Endothelial cell of umbilical vein (primary cell): Measurements from ENCODE around the gene SVIP. TPM values are rescaled to one million over a fixed set of nuclear protein-coding genes. Genes with fewer than 3 reads are reported as not detected.
A peak's percentile ranks its signal among the peaks of the same experiment; 100 is the strongest.

ENCODE experiments used
- BruUV-seq: library from RNA; stranded (reverse); fragments of 400-500 nt; replicated peaks from 2 replicates; lab custom pipeline; 2021; lab: Mats Ljungman, UMichigan
- CTCF ChIA-PET: fragments of 300-600, 350-600 bp; sonication (Branson Sonifier 250); formaldehyde crosslinking; loops from one replicate; lab custom pipeline; 2021; ENCODE audit warnings: antibody characterized with exemption, inconsistent platforms; lab: Charles Lee
- POLR2A ChIA-PET: fragments of 300-600, 350-600 bp; sonication (Branson Sonifier 250); formaldehyde crosslinking; loops from one replicate; lab custom pipeline; 2021; ENCODE audit warnings: antibody characterized with exemption, inconsistent platforms; lab: Charles Lee
- DNase-seq: peaks from one replicate; pipeline ENCODE4 v3.0.0-alpha.2; 2011; ENCODE audit warnings: low read depth, low spot score
- FAIRE-seq: peaks from 2 replicates; lab custom pipeline; 2011; peaks lifted over from hg19 to GRCh38; lab: Jason Lieb, UNC
- H2AFZ ChIP-seq: 2 replicates; pipeline ENCODE4 v1.6.0; 2012; ENCODE audit warnings: low read depth, low read length, control low read depth, inconsistent platforms
- H3K27ac ChIP-seq: 2 replicates; pipeline ENCODE4 v1.5.1; 2011; ENCODE audit warnings: low read depth, mild to moderate bottlenecking, control low read depth, low read length, moderate library complexity; ENCODE audit not compliant: insufficient read depth
- H3K27me3 ChIP-seq, 2 experiments: 2 replicates each; pipeline versions ENCODE4 v1.6.0 to v1.6.1; 2011; ENCODE audit warnings: low read length in 2 of 2, mixed read lengths in 1 of 2; ENCODE audit not compliant: control insufficient read depth in 2 of 2, insufficient read depth in 2 of 2
- H3K36me3 ChIP-seq, 2 experiments: 2 replicates in 1 of 2; 3 replicates in 1 of 2; pipeline ENCODE4 v1.5.1; 2011; ENCODE audit warnings: low read length in 2 of 2, mild to moderate bottlenecking in 1 of 2, moderate library complexity in 1 of 2; ENCODE audit not compliant: control insufficient read depth in 2 of 2, insufficient read depth in 2 of 2; ENCODE audit errors: extremely low read depth in 1 of 2
- H3K4me1 ChIP-seq: 3 replicates; pipeline ENCODE4 v1.5.1; 2011; ENCODE audit warnings: mild to moderate bottlenecking, low read length; ENCODE audit not compliant: control insufficient read depth, insufficient read depth; ENCODE audit errors: extremely low read depth
- H3K4me2 ChIP-seq: 2 replicates; pipeline ENCODE4 v1.6.1; 2011; ENCODE audit warnings: low read length, control low read depth, mixed read lengths; ENCODE audit not compliant: insufficient read depth
- H3K4me3 ChIP-seq, 3 experiments: fragments of 200-600 bp in 1 of 3; sonication (generic), shearing (Covaris generic) in 1 of 3; replicated peaks in 1 of 3; 2 replicates each; pipeline ENCODE4 v1.5.1; 2011 to 2016; ENCODE audit warnings: control low read depth in 3 of 3, low read length in 3 of 3, mild to moderate bottlenecking in 2 of 3, inconsistent platforms in 1 of 3, low read depth in 1 of 3, moderate library complexity in 1 of 3; ENCODE audit not compliant: insufficient read depth in 1 of 3
- H3K79me2 ChIP-seq: 2 replicates; pipeline ENCODE4 v1.6.0; 2012; ENCODE audit warnings: low read length, inconsistent platforms; ENCODE audit not compliant: control insufficient read depth, insufficient read depth
- H3K9ac ChIP-seq: replicated peaks from 2 replicates; pipeline ENCODE3; 2011; ENCODE audit warnings: low read length, control low read depth; ENCODE audit not compliant: insufficient read depth; ENCODE audit errors: extremely low read depth
- H3K9me1 ChIP-seq: replicated peaks from 3 replicates; pipeline ENCODE4 v1.6.0; 2011; ENCODE audit warnings: mild to moderate bottlenecking, low read length; ENCODE audit not compliant: control insufficient read depth, insufficient read depth; ENCODE audit errors: extremely low read depth
- H3K9me3 ChIP-seq: replicated peaks from 2 replicates; pipeline ENCODE4 v1.5.1; 2012; ENCODE audit warnings: low read length, inconsistent platforms; ENCODE audit not compliant: control insufficient read depth, insufficient read depth
- H4K20me1 ChIP-seq: replicated peaks from 2 replicates; pipeline ENCODE3; 2011; ENCODE audit warnings: mild to moderate bottlenecking, low read length; ENCODE audit not compliant: control insufficient read depth, insufficient read depth; ENCODE audit errors: extremely low read depth
- CTCF ChIP-seq, 2 donors: IDR thresholded peaks; 1 replicate in 1 of 2; 2 replicates in 1 of 2; pipeline ENCODE4 v1.5.1; 2011; ENCODE audit warnings: low read length in 2 of 2, mild to moderate bottlenecking in 2 of 2, moderate library complexity in 2 of 2, control low read depth in 1 of 2, inconsistent platforms in 1 of 2, low read depth in 1 of 2; ENCODE audit not compliant: insufficient read depth in 1 of 2; ENCODE audit errors: extremely low read depth in 1 of 2
- EZH2 ChIP-seq: IDR thresholded peaks from 2 replicates; pipeline ENCODE4 v1.6.1; 2012; ENCODE audit warnings: borderline replicate concordance, low read depth, mild to moderate bottlenecking, moderate library complexity, low read length, inconsistent platforms; ENCODE audit not compliant: severe bottlenecking
- FOS ChIP-seq: IDR thresholded peaks from 2 replicates; pipeline ENCODE4 v1.6.1; 2011; ENCODE audit warnings: mild to moderate bottlenecking, low read length, moderate library complexity, borderline replicate concordance; ENCODE audit not compliant: insufficient read depth
- GATA2 ChIP-seq: IDR thresholded peaks from 2 replicates; pipeline ENCODE4 v1.7.0; 2011; ENCODE audit warnings: low read depth, mild to moderate bottlenecking, moderate library complexity, mixed read lengths, low read length; ENCODE audit not compliant: insufficient read length, insufficient read depth
- JUN ChIP-seq: IDR thresholded peaks from 2 replicates; pipeline ENCODE4 v1.6.1; 2011; ENCODE audit warnings: borderline replicate concordance, low read depth; ENCODE audit not compliant: insufficient read length, insufficient read depth
- MAX ChIP-seq: IDR thresholded peaks from 2 replicates; pipeline ENCODE4 v1.6.1; 2011; ENCODE audit not compliant: insufficient read depth, insufficient read length
- MYC ChIP-seq: IDR thresholded peaks from one replicate; pipeline ENCODE4 v1.6.1; 2011; ENCODE audit warnings: mild to moderate bottlenecking, low read depth, low read length
- POLR2A ChIP-seq: IDR thresholded peaks from 2 replicates; pipeline ENCODE4 v1.6.1; 2012; ENCODE audit warnings: low read depth, mild to moderate bottlenecking, control low read depth, low read length
- POLR2AphosphoS5 ChIP-seq: IDR thresholded peaks from 2 replicates; pipeline ENCODE4 v1.6.1; 2012; ENCODE audit warnings: low read depth, mild to moderate bottlenecking, control low read depth, low read length, moderate library complexity; ENCODE audit not compliant: insufficient read depth
- dilution Hi-C: fragments of 300-500 bp; cut with MboI; formaldehyde crosslinking; loops from one replicate; pipeline ENCODE4 v1.15.0; 2019; ENCODE audit warnings: low sequenced_read_pairs; ENCODE audit not compliant: extremely low pct_ligation_motif_present
- intact Hi-C: fragments of 100-400 bp; cut with micrococcal nuclease; formaldehyde crosslinking; loops from one replicate; pipeline ENCODE4 v1.10.0; 2022
- polyA plus RNA-seq, 4 experiments: library from polyadenylated mRNA; depleted of rRNA in 3 of 4; stranded (reverse) in 3 of 4; unstranded in 1 of 4; fragments of >200 nt; gene quantifications; 2 replicates each; pipeline versions ENCODE4 v1.2.1 to v1.2.3, GENCODE V29; 2011 to 2012; ENCODE audit warnings: missing spikeins in 1 of 4
- total RNA-seq: library from RNA; stranded (reverse); gene quantifications from 2 replicates; pipeline ENCODE4 v1.2.3, GENCODE V29; 2021

SVIP gene
- total and polyA plus RNA-seq, 2 donors (not counting 3 experiments of a cell fraction or from before 2014, with no cell fraction given), result 4.6 to 69.5 TPM

- Histone ChIP-seq H3K36me3 (no peaks in the 10 kb centered on the region), H3K9ac (no peak overlapping the region), H3K27me3 (no peaks in the 10 kb centered on the region), H3K9me3 (no peaks in the 10 kb centered on the region), H3K4me1 (peaks cover 24% of the 10 kb centered on the region), H4K20me1 (no peaks in the 10 kb centered on the region), H3K4me2 (no peak overlapping the region), H3K27ac (no peak overlapping the region), H3K4me3 (no peak overlapping the region), H3K9me1 (no peaks in the 10 kb centered on the region), H3K79me2 (no peaks in the 10 kb centered on the region), H2AFZ (no peak overlapping the region)
- FAIRE-seq (no peak), DNase-seq (no peak)
- POLR2A ChIA-PET, result no interaction called here
- BruUV-seq, result no TSS peak
- CTCF ChIA-PET, result interaction anchor here (1.2 to 5.1 kb wide), 7 partner anchors 13 to 116 kb away, joined by 3 to 86 read pairs (median 22); partner anchors contain the start of gene SVIP
- TF ChIP-seq CTCF (IDR thresholded peaks at IDR 0.05; ENCODE audit: extremely low read depth in 1 of 2, insufficient read depth in 1 of 2, low read depth in 1 of 2, low read length in 2 of 2), result no peak
- no peak for TF ChIP-seq MYC
- dilution Hi-C loops (no loop called here), intact Hi-C loops (loop anchor here (2.0 to 5.0 kb wide), 2 partner anchors 246 to 614 kb away; no protein-coding TSS in a partner anchor)
Measured at GRCh38 chr11:22786475-22786874, 43.1 kb downstream of the SVIP start.

- Histone ChIP-seq H3K36me3 (no peaks in the 10 kb centered on the region), H4K20me1 (no peaks in the 10 kb centered on the region), H3K4me3 (no peak overlapping the region), H3K27me3 (no peaks in the 10 kb centered on the region), H3K27ac (peak overlapping the region; percentile 45), H3K9me1 (no peaks in the 10 kb centered on the region), H2AFZ (peak overlapping the region; percentile 36), H3K9ac (peak overlapping the region; percentile 29), H3K9me3 (no peaks in the 10 kb centered on the region), H3K79me2 (no peaks in the 10 kb centered on the region), H3K4me2 (peak overlapping the region; percentile 31), H3K4me1 (peaks cover 24% of the 10 kb centered on the region)
- POLR2A ChIA-PET, result interaction anchor here (0.8 kb wide), 1 partner anchor 23 kb away, joined by 3 read pairs; no protein-coding TSS in a partner anchor
- no peak for TF ChIP-seq EZH2
- peak; percentile 41 for TF ChIP-seq JUN
- TF ChIP-seq POLR2AphosphoS5, result no peak
- TF ChIP-seq FOS, result peak; percentile 89
- no peak for TF ChIP-seq MAX
- TF ChIP-seq CTCF (IDR thresholded peaks at IDR 0.05; ENCODE audit: extremely low read depth in 1 of 2, insufficient read depth in 1 of 2, low read depth in 1 of 2, low read length in 2 of 2), result no peak
- TF ChIP-seq POLR2A, result no peak
- TF ChIP-seq MYC, result no peak
- peak; percentile 35 for TF ChIP-seq GATA2
- intact Hi-C loops, result loop anchor here (1.0 to 5.0 kb wide), 7 partner anchors 23 to 613 kb away; partner anchors contain the start of genes FANCF and SVIP
- no TSS peak for BruUV-seq
- FAIRE-seq, result peak; percentile 91
- CTCF ChIA-PET, result interaction anchor here (1.0 to 5.1 kb wide), 8 partner anchors 10 to 541 kb away, joined by 3 to 86 read pairs (median 4); partner anchors contain the start of gene SVIP
- DNase-seq, result peak; percentile 85
- dilution Hi-C loops, result no loop called here
Measured at GRCh38 chr11:22785251-22785650, 44.4 kb downstream of the SVIP start.
